DND-41 (cell line): ENCODE data around the gene ENO3.

Experiments used
- EZH2 ChIP-seq: IDR thresholded peaks from 3 replicates; pipeline ENCODE4 v1.6.1; 2012; ENCODE audit warnings: borderline replicate concordance, low read depth, mild to moderate bottlenecking, moderate library complexity, low read length, inconsistent platforms; ENCODE audit not compliant: severe bottlenecking
- TF ChIP-seq, protein P1 (sequence below): IDR thresholded peaks from 2 replicates; pipeline ENCODE4 v1.5.1; 2012; ENCODE audit warnings: borderline replicate concordance, low read length, moderate library complexity, mild to moderate bottlenecking; ENCODE audit not compliant: poor library complexity, severe bottlenecking; ENCODE audit errors: extremely low read depth

DNA sequence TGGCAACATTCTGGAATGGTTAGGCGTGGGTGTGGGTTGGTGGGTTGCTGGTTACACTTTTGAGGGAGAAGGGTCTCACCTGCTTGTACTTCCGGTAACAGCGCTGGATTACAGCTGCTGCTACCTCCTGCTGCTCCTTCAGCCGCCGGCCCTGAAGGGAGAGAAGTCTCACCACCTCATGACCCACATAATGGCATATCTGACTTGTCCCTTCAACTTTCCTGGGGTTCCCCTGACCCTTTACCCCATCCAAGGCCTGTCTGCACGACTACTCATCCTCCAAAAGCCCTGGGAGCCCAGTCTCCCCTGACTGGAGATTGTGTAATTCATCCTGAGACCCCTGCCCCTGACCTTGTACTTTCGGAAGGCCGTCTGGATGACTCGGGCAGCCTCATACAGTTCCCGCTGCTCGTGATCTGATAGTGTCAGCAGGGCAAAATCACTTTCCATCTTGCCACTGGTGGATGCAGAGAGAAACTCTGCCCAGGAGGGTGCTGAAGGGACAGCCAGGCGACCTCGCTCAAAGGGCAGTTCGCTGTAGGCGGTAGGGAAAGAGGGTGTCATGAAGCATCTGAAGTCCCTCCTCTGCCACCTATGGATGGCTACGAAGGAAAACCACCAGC, 18.7 kb downstream of the ENO3 start:
- TF ChIP-seq, protein P1, sequence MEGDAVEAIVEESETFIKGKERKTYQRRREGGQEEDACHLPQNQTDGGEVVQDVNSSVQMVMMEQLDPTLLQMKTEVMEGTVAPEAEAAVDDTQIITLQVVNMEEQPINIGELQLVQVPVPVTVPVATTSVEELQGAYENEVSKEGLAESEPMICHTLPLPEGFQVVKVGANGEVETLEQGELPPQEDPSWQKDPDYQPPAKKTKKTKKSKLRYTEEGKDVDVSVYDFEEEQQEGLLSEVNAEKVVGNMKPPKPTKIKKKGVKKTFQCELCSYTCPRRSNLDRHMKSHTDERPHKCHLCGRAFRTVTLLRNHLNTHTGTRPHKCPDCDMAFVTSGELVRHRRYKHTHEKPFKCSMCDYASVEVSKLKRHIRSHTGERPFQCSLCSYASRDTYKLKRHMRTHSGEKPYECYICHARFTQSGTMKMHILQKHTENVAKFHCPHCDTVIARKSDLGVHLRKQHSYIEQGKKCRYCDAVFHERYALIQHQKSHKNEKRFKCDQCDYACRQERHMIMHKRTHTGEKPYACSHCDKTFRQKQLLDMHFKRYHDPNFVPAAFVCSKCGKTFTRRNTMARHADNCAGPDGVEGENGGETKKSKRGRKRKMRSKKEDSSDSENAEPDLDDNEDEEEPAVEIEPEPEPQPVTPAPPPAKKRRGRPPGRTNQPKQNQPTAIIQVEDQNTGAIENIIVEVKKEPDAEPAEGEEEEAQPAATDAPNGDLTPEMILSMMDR = no peak
- TF ChIP-seq EZH2 = no peak
